Esophagus muscularis mucosa (tissue), 4 donors: ENCODE results near the gene SLC25A39. TPM values are rescaled to one million over a fixed set of nuclear protein-coding genes. Genes with fewer than 3 reads are reported as not detected.
A peak's percentile ranks its signal among the peaks of the same experiment; 100 is the strongest.

Experiments used
- DNase-seq: peaks from one replicate; pipeline ENCODE4 v3.0.0-alpha.2; 2017; ENCODE audit errors: extremely low spot score
- H3K27ac ChIP-seq, 4 donors: fragments of 200-600 bp; sonication (generic); replicated peaks in 1 of 4; 1 replicate in 3 of 4; 2 replicates in 1 of 4; pipeline ENCODE4 v1.5.1; 2016 to 2019; ENCODE audit warnings: mild to moderate bottlenecking in 1 of 4
- H3K27me3 ChIP-seq, 4 donors: fragments of 200-600 bp; sonication (generic); one replicate each; pipeline versions ENCODE4 v1.5.1 to v1.6.0; 2016 to 2019
- H3K36me3 ChIP-seq, 4 donors: fragments of 200-600 bp; sonication (generic); one replicate each; pipeline ENCODE4 v1.5.1; 2016 to 2019
- H3K4me1 ChIP-seq, 4 donors: fragments of 200-600 bp; sonication (generic); one replicate each; pipeline ENCODE4 v1.5.1; 2016 to 2019
- H3K4me3 ChIP-seq, 4 donors: fragments of 200-600 bp; sonication (generic); 1 replicate in 2 of 4; 2 replicates in 2 of 4; pipeline ENCODE4 v1.5.1; 2016 to 2019; ENCODE audit warnings: mild to moderate bottlenecking in 4 of 4, moderate library complexity in 1 of 4
- H3K9me3 ChIP-seq, 4 donors: fragments of 200-600 bp; sonication (generic); 1 replicate in 3 of 4; 2 replicates in 1 of 4; pipeline ENCODE4 v1.5.1; 2016 to 2019
- EP300 ChIP-seq: sonication (generic); formaldehyde crosslinking; IDR thresholded peaks from one replicate; pipeline ENCODE4 v1.6.1; 2017; ENCODE audit warnings: antibody characterized with exemption
- POLR2A ChIP-seq: fragments of 450-650 bp; IDR thresholded peaks from one replicate; pipeline ENCODE4 v1.6.1; 2017; ENCODE audit warnings: antibody characterized with exemption, moderate library complexity, mild to moderate bottlenecking, low read depth
- POLR2AphosphoS5 ChIP-seq, 2 donors: sonication (generic); formaldehyde crosslinking; IDR thresholded peaks; one replicate each; pipeline ENCODE4 v1.6.1; 2017; ENCODE audit warnings: antibody characterized with exemption in 2 of 2
- WGBS: methylation state at CpG from one replicate; pipeline ENCODE4 v1.1.5; 2018; 5-methylcytosine and 5-hydroxymethylcytosine counted together
- intact Hi-C: fragments of 100-400 bp; cut with DNase I; formaldehyde crosslinking; loops from one replicate; pipeline ENCODE4 v1.15.1; 2023
- total RNA-seq, 4 donors: library from RNA; depleted of rRNA; stranded (reverse); fragments of >200 nt; gene quantifications; one replicate each; pipeline versions ENCODE4 v1.1.0 to v1.2.1, GENCODE V29; 2016
- TF ChIP-seq, protein P1 (sequence below), 3 experiments: fragments of 200-600 bp in 2 of 3; fragments of 450-650 bp in 1 of 3; sonication (generic) in 2 of 3; IDR thresholded peaks; one replicate each; pipeline ENCODE4 v1.5.1; 2017 to 2019; ENCODE audit warnings: antibody characterized with exemption in 3 of 3, mild to moderate bottlenecking in 2 of 3, moderate library complexity in 1 of 3

SLC25A39 gene
- total RNA-seq, 4 donors from 2014 or later, result 41.1 to 69.0 (median 56.8) TPM

DNA sequence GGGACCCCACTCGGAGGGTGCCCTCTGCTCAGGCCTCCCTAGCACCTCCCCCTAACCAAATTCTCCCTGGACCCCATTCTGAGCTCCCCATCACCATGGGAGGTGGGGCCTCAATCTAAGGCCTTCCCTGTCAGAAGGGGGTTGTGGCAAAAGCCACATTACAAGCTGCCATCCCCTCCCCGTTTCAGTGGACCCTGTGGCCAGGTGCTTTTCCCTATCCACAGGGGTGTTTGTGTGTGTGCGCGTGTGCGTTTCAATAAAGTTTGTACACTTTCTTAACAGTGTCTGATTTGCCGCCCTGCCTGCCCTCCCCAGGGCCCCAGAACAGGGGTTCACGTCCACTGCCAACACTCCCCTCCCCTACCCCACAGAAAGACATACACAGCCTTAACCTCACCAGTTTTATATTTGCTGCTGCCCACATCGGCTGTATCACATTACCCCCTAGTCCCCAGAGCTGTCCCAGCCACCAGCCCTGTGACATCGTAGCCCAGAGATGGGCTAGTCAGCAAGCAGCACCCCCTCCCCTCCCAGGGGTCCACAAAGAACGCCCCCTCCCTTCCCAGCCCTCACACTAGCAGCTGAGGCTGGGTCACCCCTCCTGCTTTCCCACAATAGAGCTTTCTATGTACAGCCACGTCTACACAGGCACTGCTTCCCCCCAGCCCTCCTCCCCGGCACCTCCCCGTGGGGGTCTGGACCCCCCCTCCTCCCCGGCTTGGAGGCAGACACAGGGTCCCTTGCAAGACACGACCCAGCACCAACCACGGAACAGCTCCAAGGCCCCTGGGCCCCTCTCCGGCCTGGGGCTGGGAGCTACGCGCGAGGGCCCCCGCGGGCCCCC is 28.4 kb upstream of the SLC25A39 start:
- H3K4me3 ChIP-seq, result peak overlapping the region; percentile 42 to 61 (median 50)
- no peaks in the 10 kb centered on the region for H3K27me3 ChIP-seq
- peaks cover 22 to 53% (median 47%) of the 10 kb centered on the region in 4 donors for H3K36me3 ChIP-seq
- DNase-seq, result no peak
- intact Hi-C loops, result no loop called here
- H3K4me1 ChIP-seq, result peaks cover 0 to 10% (median 8%) of the 10 kb centered on the region in 4 donors
- no peaks in the 10 kb centered on the region for H3K9me3 ChIP-seq
- 79% methylated on average over 9 of the region's 22 CpGs for WGBS
- peak overlapping the region; percentile 10 to 57 (median 49) for H3K27ac ChIP-seq
- TF ChIP-seq POLR2AphosphoS5 (IDR thresholded peaks at IDR 0.05) (no peak), EP300 (no peak), POLR2A (no peak)
- TF ChIP-seq, protein P1, sequence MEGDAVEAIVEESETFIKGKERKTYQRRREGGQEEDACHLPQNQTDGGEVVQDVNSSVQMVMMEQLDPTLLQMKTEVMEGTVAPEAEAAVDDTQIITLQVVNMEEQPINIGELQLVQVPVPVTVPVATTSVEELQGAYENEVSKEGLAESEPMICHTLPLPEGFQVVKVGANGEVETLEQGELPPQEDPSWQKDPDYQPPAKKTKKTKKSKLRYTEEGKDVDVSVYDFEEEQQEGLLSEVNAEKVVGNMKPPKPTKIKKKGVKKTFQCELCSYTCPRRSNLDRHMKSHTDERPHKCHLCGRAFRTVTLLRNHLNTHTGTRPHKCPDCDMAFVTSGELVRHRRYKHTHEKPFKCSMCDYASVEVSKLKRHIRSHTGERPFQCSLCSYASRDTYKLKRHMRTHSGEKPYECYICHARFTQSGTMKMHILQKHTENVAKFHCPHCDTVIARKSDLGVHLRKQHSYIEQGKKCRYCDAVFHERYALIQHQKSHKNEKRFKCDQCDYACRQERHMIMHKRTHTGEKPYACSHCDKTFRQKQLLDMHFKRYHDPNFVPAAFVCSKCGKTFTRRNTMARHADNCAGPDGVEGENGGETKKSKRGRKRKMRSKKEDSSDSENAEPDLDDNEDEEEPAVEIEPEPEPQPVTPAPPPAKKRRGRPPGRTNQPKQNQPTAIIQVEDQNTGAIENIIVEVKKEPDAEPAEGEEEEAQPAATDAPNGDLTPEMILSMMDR (IDR thresholded peaks at IDR 0.05), result no peak

DNA sequence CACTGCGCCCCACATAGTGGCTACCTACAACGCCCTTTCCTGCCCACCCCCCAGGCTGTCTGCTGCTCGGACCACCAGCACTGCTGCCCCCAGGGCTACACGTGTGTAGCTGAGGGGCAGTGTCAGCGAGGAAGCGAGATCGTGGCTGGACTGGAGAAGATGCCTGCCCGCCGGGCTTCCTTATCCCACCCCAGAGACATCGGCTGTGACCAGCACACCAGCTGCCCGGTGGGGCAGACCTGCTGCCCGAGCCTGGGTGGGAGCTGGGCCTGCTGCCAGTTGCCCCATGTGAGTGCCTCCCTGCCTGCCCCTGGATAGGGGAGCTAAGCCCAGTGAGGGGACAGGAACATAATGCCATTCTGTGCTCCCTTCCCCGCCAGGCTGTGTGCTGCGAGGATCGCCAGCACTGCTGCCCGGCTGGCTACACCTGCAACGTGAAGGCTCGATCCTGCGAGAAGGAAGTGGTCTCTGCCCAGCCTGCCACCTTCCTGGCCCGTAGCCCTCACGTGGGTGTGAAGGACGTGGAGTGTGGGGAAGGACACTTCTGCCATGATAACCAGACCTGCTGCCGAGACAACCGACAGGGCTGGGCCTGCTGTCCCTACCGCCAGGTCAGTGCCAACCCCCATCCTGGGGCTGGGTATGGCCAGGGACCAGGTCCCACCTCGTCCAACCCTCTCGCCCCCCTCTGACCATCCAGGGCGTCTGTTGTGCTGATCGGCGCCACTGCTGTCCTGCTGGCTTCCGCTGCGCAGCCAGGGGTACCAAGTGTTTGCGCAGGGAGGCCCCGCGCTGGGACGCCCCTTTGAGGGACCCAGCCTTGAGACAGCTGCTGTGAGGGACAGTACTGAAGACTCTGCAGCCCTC is 27.6 kb upstream of the SLC25A39 start:
- TF ChIP-seq POLR2AphosphoS5 (IDR thresholded peaks at IDR 0.05) (no peak), EP300 (no peak), POLR2A (no peak)
- TF ChIP-seq, protein P1 (IDR thresholded peaks at IDR 0.05), result no peak
- DNase-seq, result no peak
- no peaks in the 10 kb centered on the region for H3K9me3 ChIP-seq
- no peak overlapping the region for H3K27ac ChIP-seq
- H3K4me1 ChIP-seq, result peaks cover 0 to 16% (median 9%) of the 10 kb centered on the region in 4 donors
- no peak overlapping the region for H3K4me3 ChIP-seq
- H3K36me3 ChIP-seq, result peaks cover 22 to 53% (median 47%) of the 10 kb centered on the region in 4 donors
- WGBS, result 83% methylated on average over 15 of the region's 36 CpGs
- intact Hi-C loops, result no loop called here
- H3K27me3 ChIP-seq, result no peaks in the 10 kb centered on the region

DNA sequence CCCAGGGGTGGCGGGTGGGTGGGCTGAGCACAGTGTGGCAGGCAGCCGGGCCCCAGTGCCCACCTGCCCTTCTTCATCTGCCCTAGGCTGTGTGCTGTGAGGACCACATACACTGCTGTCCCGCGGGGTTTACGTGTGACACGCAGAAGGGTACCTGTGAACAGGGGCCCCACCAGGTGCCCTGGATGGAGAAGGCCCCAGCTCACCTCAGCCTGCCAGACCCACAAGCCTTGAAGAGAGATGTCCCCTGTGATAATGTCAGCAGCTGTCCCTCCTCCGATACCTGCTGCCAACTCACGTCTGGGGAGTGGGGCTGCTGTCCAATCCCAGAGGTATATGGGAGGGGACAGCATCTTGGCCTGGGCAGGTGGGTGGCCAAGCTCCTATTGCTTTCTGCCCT is 26.8 kb upstream of the SLC25A39 start:
- WGBS, result 87% methylated on average over 6 of the region's 8 CpGs
- intact Hi-C loops, result no loop called here
- TF ChIP-seq POLR2A (no peak), POLR2AphosphoS5 (IDR thresholded peaks at IDR 0.05) (no peak), EP300 (no peak)
- TF ChIP-seq, protein P1 (IDR thresholded peaks at IDR 0.05), result no peak

DNA sequence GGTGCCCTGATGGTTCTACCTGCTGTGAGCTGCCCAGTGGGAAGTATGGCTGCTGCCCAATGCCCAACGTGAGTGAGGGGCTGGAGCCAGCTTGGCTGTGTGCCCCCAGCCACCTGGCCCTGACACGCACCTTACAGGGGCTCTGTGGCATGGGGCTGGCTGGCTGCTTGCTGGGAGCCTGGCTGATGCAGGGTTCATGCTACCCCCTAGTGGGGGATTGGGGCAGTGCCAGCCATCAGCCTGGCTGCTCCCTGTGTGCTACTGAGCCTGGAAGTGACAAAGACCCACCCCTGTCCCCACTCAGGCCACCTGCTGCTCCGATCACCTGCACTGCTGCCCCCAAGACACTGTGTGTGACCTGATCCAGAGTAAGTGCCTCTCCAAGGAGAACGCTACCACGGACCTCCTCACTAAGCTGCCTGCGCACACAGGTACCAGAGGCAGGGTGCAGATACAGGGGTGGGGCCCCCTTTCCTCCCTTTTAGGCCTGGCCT is 26.2 kb upstream of the SLC25A39 start:
- intact Hi-C loops, result no loop called here

More for the DNA sequence above, 26.8 kb upstream of the SLC25A39 start:
- Histone ChIP-seq H3K27ac (no peak overlapping the region), H3K36me3 (peaks cover 22 to 53% (median 47%) of the 10 kb centered on the region in 4 donors), H3K4me3 (no peak overlapping the region), H3K9me3 (no peaks in the 10 kb centered on the region), H3K4me1 (peaks cover under 1 to 19% (median 13%) of the 10 kb centered on the region in 4 donors), H3K27me3 (no peaks in the 10 kb centered on the region)
- no peak for DNase-seq

More for the DNA sequence above, 26.2 kb upstream of the SLC25A39 start:
- 65% methylated on average over 5 of the region's 6 CpGs for WGBS
- Histone ChIP-seq H3K4me3 (no peak overlapping the region), H3K27me3 (no peaks in the 10 kb centered on the region), H3K4me1 (peaks cover 6 to 26% (median 20%) of the 10 kb centered on the region in 4 donors), H3K36me3 (peaks cover 22 to 53% (median 47%) of the 10 kb centered on the region in 4 donors), H3K27ac (no peak overlapping the region), H3K9me3 (no peaks in the 10 kb centered on the region)
- no peak for TF ChIP-seq POLR2A
- TF ChIP-seq, protein P1 (IDR thresholded peaks at IDR 0.05), result peak; percentile 46 to 72 (median 50)
- DNase-seq, result no peak
